ENCODE data around the gene SUPT20H.

SUPT20H gene

GRCh38 chr13:36997716-36998427 is 61.6 kb downstream of the SUPT20H start:
- DNase-seq = no peak

GRCh38 chr13:36992362-36992761 is 67.1 kb downstream of the SUPT20H start:
- no peak for DNase-seq

GRCh38 chr13:36986462-36987240 is 72.8 kb downstream of the SUPT20H start:
- no peak for DNase-seq

- DNase-seq = peak; percentile 84
Observed at GRCh38 chr13:36981156-36981743, 78.2 kb downstream of the SUPT20H start.

GRCh38 chr13:36979361-36980050 is 80.0 kb downstream of the SUPT20H start:
- DNase-seq = no peak

- peak; percentile 13 for DNase-seq
Observed at GRCh38 chr13:36975172-36975571, 84.3 kb downstream of the SUPT20H start.

- DNase-seq = no peak
Observed at GRCh38 chr13:36973621-36974295, 85.7 kb downstream of the SUPT20H start.

- DNase-seq = no peak
Observed at GRCh38 chr13:36973009-36973408, 86.5 kb downstream of the SUPT20H start.

- DNase-seq = no peak
Observed at GRCh38 chr13:36966404-36966803, 93.1 kb downstream of the SUPT20H start.

- no peak for DNase-seq
Observed at GRCh38 chr13:36965767-36966166, 93.7 kb downstream of the SUPT20H start.

- no peak for DNase-seq
Observed at GRCh38 chr13:36959456-36960116, 99.9 kb downstream of the SUPT20H start.

Measured in hematopoietic multipotent progenitor cell treated with erythropoietin and hydrocortisone succinate and interleukin-3 and kit ligand, for 6 days (in vitro differentiated cells).